Esophagus (tissue), 2 donors: ENCODE results near the gene TTC39B. TPM values are rescaled to one million over a fixed set of nuclear protein-coding genes. Genes with fewer than 3 reads are reported as not detected.
"Not testable (repeated sequence)": the region's sequence is repeated elsewhere in the genome, so short reads cannot be mapped to it uniquely, and the experiment has no call there.

ENCODE experiments used
- H3K27ac ChIP-seq, 2 donors: one replicate each; pipeline ENCODE4 v1.5.1; 2013; ENCODE audit warnings: low read depth in 2 of 2, mild to moderate bottlenecking in 2 of 2, inconsistent platforms in 1 of 2, low read length in 1 of 2, moderate library complexity in 1 of 2
- H3K27me3 ChIP-seq, 2 donors: one replicate each; pipeline ENCODE4 v1.6.1; 2013; ENCODE audit warnings: low read length in 2 of 2, control low read depth in 1 of 2, mild to moderate bottlenecking in 1 of 2; ENCODE audit not compliant: insufficient read depth in 2 of 2, control insufficient read depth in 1 of 2
- H3K36me3 ChIP-seq, 2 donors: one replicate each; pipeline ENCODE4 v1.6.1; 2013; ENCODE audit warnings: low read length in 1 of 2; ENCODE audit not compliant: control insufficient read depth in 2 of 2, insufficient read depth in 2 of 2
- H3K4me1 ChIP-seq, 2 donors: one replicate each; pipeline ENCODE4 v1.6.1; 2013; ENCODE audit warnings: low read length in 1 of 2; ENCODE audit not compliant: control insufficient read depth in 2 of 2, insufficient read depth in 2 of 2
- H3K4me3 ChIP-seq, 2 donors: one replicate each; pipeline ENCODE4 v1.5.1; 2013; ENCODE audit warnings: low read length in 2 of 2, mild to moderate bottlenecking in 2 of 2, low read depth in 1 of 2, moderate library complexity in 1 of 2
- H3K9me3 ChIP-seq, 2 donors: one replicate each; pipeline ENCODE4 v1.6.1; 2013; ENCODE audit warnings: mild to moderate bottlenecking in 2 of 2, low read depth in 1 of 2, low read length in 1 of 2, moderate library complexity in 1 of 2; ENCODE audit not compliant: control insufficient read depth in 2 of 2, insufficient read depth in 1 of 2
- WGBS, 2 donors: extraction: QIAGEN DNeasy Blood & Tissue Kit; methylation state at CpG; one replicate each; pipeline ENCODE4 v1.1.7; 2013; 5-methylcytosine and 5-hydroxymethylcytosine counted together
- polyA plus RNA-seq, 2 donors: library from polyadenylated mRNA; stranded (reverse); fragments of 200-250 nt; gene quantifications; one replicate each; pipeline ENCODE4 v1.2.3, GENCODE V29; 2013
- donor health status: healthy with polysubstance abuse.
- donor health status: Bipolar disorder and iron deficiency.

TTC39B gene
- polyA plus RNA-seq, 2 donors: 9.9 to 10.7 TPM

DNA sequence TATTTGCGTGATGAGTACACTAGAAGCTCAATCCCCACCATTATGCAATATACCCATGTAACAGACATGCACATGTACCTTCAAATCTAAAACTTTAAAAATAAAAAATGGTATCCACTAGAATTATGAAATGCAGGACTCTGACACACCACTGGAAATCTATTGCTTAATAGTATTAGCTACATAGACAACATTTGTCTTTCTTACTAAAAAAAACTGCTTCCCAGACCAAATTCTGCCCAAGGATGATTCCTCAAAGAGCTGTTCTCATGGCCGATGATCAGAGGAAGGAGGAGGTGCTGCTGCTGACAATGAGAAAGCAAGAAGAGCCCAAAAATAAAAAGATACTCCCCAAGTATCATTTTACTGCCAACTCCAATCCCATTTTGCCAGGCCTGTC lies 67.2 kb downstream of the TTC39B start:
- 68 to 73% methylated on average over 2 of the region's 2 CpGs for WGBS, 2 donors
- no peak overlapping the region for H3K27ac ChIP-seq
- no peaks in the 10 kb centered on the region for H3K36me3 ChIP-seq
- no peak overlapping the region for H3K4me3 ChIP-seq
- no peaks in the 10 kb centered on the region for H3K4me1 ChIP-seq
- no peaks in the 10 kb centered on the region for H3K27me3 ChIP-seq
- no peaks in the 10 kb centered on the region for H3K9me3 ChIP-seq

- Histone ChIP-seq H3K4me3 (no peak overlapping the region), H3K4me1 (no peaks in the 10 kb centered on the region), H3K27ac (no peak overlapping the region), H3K27me3 (no peaks in the 10 kb centered on the region), H3K36me3 (no peaks in the 10 kb centered on the region), H3K9me3 (no peaks in the 10 kb centered on the region)
- 69 to 78% methylated on average over 5 of the region's 5 CpGs for WGBS, 2 donors
Measured at GRCh38 chr9:15238646-15239045, 68.4 kb downstream of the TTC39B start.

DNA sequence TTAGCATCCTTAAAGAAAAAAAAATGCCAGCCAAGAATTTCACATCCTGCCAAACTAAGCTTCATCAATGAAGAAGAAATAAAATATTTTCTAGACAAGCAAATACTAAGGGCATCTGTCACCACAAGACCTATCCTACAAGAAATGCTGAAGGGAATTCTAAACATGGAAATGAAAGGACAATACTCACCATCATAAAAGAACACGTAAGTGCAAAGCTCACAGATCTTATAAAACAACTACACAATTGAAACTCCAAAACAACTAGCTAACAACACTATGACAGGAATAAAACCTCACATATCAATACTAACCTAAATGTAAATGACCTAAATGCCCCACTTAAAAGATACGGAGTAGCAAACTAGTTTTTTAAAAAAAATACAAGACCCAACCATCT lies 71.4 kb downstream of the TTC39B start:
- Histone ChIP-seq H3K36me3 (no peaks in the 10 kb centered on the region), H3K27me3 (no peaks in the 10 kb centered on the region), H3K4me3 (no peak overlapping the region), H3K9me3 (no peaks in the 10 kb centered on the region), H3K27ac (no peak overlapping the region), H3K4me1 (no peaks in the 10 kb centered on the region)
- 79 to 89% methylated on average over 2 of the region's 2 CpGs for WGBS, 2 donors

DNA sequence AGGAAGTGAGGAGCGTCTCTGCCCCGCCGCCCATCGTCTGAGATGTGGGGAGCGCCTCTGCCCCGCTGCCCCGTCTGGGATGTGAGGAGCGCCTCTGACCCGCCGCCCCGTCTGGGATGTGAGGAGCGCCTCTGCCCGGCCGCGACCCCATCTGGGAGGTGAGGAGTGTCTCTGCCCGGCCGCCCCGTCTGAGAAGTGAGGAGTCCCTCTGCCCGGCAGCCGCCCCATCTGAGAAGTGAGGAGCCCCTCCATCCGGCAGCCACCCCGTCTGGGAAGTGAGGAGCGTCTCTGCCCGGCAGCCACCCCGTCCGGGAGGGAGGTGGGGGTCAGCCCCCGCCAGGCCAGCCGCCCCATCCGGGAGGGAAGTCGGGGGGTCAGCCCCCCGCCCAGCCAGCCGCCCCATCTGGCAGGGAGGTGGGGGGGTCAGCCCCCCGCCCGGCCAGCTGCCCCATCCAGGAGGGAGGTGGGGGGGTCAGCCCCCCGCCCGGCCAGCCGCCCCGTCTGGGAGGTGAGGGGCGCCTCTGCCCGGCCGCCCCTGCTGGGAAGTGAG lies 73.0 kb downstream of the TTC39B start:
- not testable (repeated sequence) for H3K4me3 ChIP-seq, H3K27ac ChIP-seq, H3K27me3 ChIP-seq, H3K9me3 ChIP-seq, H3K36me3 ChIP-seq, H3K4me1 ChIP-seq
- WGBS, 2 donors: 95 to 97% methylated on average over 18 to 34 of the region's 41 CpGs

GRCh38 chr9:15232706-15233280 lies 74.2 kb downstream of the TTC39B start:
- 96 to 98% methylated on average over 29 of the region's 29 CpGs for WGBS, 2 donors
- not testable (repeated sequence) for H3K9me3 ChIP-seq, H3K36me3 ChIP-seq, H3K27ac ChIP-seq, H3K4me3 ChIP-seq, H3K4me1 ChIP-seq, H3K27me3 ChIP-seq

DNA sequence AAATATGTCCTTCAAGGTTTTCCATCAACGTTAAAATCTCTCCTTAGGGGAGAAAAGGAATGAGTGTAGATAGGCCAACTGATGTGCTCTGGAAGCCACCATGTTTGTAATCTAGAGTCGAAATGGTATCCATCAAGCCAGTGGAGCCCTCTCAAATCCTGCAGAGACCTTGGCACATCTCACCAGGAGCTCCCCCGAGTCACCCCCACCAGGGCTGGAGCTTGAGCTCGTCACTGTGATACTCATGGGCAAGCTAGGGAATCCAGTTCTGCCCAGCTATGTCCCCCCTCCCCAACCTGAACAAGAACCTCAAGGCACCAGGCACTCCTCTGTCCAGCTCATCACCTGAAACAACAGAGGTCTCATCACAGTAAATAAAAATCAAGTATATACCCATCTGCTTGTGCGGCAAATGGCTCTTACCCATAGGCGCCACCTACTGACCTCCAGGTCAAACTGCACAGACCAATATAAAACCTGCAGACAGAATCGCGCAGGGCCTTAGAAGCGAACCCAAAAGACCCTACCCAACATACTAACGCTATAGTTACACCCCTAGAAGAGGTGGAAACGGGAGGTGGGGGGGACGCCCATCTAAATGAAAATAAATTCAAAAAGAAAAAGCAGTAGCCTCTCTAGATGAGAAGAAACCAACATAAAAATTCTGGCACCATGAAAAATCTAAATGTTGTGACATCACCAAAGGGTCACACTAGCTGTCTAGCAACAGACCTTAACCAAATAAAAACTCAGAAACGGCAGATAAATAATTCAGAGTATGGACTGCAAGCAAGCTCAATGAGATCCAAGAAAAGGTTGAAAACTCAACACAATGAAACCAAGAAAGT lies 75.0 kb downstream of the TTC39B start:
- 73 to 74% methylated on average over 13 of the region's 13 CpGs for WGBS, 2 donors
- H3K27ac ChIP-seq: no peak overlapping the region
- no peaks in the 10 kb centered on the region for H3K27me3 ChIP-seq

GRCh38 chr9:15229409-15229808 lies 77.6 kb downstream of the TTC39B start:
- Histone ChIP-seq H3K9me3 (no peaks in the 10 kb centered on the region), H3K4me3 (no peak overlapping the region), H3K27me3 (no peaks in the 10 kb centered on the region), H3K27ac (no peak overlapping the region), H3K4me1 (no peaks in the 10 kb centered on the region), H3K36me3 (no peaks in the 10 kb centered on the region)
- 83 to 86% methylated on average over 5 of the region's 5 CpGs for WGBS, 2 donors

More for the DNA sequence above, 75.0 kb downstream of the TTC39B start:
- H3K4me1 ChIP-seq: no peaks in the 10 kb centered on the region
- no peaks in the 10 kb centered on the region for H3K36me3 ChIP-seq
- no peaks in the 10 kb centered on the region for H3K9me3 ChIP-seq
- H3K4me3 ChIP-seq: no peak overlapping the region

GRCh38 chr9:15227491-15227890 lies 79.5 kb downstream of the TTC39B start:
- Histone ChIP-seq H3K9me3 (no peaks in the 10 kb centered on the region), H3K36me3 (no peaks in the 10 kb centered on the region), H3K4me3 (no peak overlapping the region), H3K4me1 (no peaks in the 10 kb centered on the region), H3K27me3 (no peaks in the 10 kb centered on the region), H3K27ac (no peak overlapping the region)
- WGBS, 2 donors: 94 to 98% methylated on average over 4 of the region's 4 CpGs

- Histone ChIP-seq H3K36me3 (peaks cover 0 to 2% of the 10 kb centered on the region in 2 donors), H3K4me1 (no peaks in the 10 kb centered on the region), H3K4me3 (no peak overlapping the region), H3K27me3 (no peaks in the 10 kb centered on the region), H3K27ac (no peak overlapping the region), H3K9me3 (no peaks in the 10 kb centered on the region)
- 94% methylated on average over 7 of the region's 7 CpGs for WGBS, 2 donors
Measured at GRCh38 chr9:15225564-15226126, 81.4 kb downstream of the TTC39B start.
